ENCODE data around the gene TMEM47.

Gene TMEM47

DNA sequence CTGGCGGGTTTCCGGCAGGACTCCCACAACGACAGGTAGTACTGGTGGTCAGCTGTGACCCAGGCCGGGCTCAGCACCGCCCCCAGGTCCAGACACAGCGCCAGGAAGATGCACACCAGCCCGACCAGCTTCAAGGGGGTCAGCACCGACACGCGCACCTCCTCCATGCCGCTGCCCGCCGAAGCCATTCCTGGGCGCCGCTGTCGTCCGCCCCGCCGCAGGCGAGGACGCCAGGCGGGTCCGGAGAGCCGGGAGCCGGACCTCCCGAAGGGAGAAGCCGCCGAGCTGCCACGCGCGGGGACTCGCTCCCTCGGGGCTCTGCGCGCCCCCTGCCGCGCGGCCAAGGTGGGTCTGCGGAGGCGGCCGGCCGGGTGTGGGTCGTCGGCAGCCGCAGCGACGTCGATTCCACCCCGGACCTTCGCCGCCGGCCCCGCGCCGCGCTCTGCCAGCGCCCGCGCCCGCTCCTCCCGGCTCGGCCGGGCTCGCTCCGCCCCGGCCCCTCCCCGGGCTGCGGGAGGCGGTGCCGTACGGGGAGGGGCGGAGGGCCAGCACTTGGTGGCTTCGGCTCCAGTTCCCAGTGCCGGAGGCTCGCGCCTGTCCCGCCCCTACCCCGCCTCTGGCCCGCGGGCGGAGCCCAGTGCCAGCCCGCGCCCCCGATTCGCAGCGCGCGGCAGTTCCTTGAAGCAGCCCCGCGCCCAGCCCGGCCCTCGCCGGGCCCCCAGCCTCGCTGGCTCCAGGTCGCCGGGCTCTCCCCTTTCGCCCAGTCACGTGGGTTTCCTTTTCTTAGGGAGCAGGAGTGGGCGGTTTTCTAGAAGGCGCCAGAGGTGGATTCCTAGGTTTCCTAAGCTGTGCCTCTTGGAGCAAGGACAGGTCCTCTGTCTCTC lies at the start of gene TMEM47:
Gene TMEM47 (minus strand): TSS at position 444 of the 884 bp plus-strand sequence. CDS start 256 bp downstream, at position 188.
- DNase-seq (ENCODE audit: low read depth in 2 of 2, low spot score in 1 of 2) = no peak

- DNase-seq (ENCODE audit: low read depth in 2 of 2, low spot score in 1 of 2) = no peak
Observed at GRCh38 chrX:34687095-34687494, 30.0 kb upstream of the TMEM47 start.

DNA sequence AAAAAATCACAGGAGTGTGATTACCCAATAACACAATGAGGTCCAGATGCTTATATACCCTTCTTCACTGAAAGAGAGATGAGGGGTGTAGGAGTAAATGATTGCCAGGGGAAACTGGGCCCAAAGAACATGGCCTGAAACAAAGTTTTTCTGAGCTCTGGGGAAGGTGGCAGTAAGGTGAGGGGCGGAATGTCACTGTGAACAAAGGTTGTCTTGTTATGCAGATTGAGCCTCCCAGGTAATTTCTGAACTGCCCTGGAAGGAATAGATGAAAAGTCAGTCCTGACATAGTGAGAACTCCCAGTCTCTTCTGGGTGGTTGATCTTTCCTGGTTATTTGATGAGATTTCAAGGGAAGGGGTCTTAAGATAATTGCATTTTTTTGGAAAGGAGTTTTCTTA lies 2.5 kb upstream of the TMEM47 start:
- DNase-seq (ENCODE audit: low read depth in 2 of 2, low spot score in 1 of 2) = no peak

DNA sequence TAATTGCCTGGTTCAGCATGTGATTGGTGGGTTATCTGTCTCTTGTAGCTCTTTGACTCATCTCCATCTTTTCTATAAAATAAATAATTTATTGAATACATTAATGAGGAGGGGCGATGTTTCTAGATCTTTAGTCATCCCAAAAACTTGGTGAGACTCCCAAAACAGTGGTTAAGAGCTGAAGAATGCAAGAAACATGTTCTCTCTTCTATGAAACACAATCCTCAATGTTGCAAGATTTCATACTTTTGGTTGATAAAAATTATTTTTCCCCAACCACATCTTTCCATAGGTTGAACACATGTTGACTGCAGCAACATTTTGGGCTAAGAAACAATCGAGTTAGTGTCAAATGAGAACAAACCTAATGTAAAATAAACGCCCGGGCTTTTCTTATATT lies 1.2 kb upstream of the TMEM47 start:
- DNase-seq (ENCODE audit: low read depth in 2 of 2, low spot score in 1 of 2) = no peak

DNA sequence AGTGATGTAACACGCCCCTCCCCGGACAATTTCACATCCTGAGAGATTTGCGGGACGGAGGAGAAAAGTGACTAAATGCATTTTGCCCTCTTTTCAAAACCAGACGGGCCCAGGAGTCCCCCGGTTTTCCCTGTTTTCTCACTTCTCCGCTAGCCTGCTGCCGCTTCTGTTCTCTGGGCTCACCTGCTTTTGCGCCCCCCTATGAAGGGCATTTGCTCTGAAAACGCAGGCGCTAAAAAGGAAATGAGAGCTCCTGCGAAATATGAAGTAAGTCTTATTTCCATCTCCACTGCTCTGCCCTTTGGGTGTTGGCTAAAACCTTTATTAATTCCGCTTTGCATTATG lies 613 bp upstream of the TMEM47 start:
- DNase-seq (ENCODE audit: low read depth in 2 of 2, low spot score in 1 of 2) = no peak

GRCh38 chrX:34656467-34656841 lies 631 bp downstream of the TMEM47 start:
- DNase-seq (ENCODE audit: low read depth in 2 of 2, low spot score in 1 of 2) = no peak

GRCh38 chrX:34655501-34656455 lies 1.3 kb downstream of the TMEM47 start:
- no peak for DNase-seq (ENCODE audit: low read depth in 2 of 2, low spot score in 1 of 2)

DNA sequence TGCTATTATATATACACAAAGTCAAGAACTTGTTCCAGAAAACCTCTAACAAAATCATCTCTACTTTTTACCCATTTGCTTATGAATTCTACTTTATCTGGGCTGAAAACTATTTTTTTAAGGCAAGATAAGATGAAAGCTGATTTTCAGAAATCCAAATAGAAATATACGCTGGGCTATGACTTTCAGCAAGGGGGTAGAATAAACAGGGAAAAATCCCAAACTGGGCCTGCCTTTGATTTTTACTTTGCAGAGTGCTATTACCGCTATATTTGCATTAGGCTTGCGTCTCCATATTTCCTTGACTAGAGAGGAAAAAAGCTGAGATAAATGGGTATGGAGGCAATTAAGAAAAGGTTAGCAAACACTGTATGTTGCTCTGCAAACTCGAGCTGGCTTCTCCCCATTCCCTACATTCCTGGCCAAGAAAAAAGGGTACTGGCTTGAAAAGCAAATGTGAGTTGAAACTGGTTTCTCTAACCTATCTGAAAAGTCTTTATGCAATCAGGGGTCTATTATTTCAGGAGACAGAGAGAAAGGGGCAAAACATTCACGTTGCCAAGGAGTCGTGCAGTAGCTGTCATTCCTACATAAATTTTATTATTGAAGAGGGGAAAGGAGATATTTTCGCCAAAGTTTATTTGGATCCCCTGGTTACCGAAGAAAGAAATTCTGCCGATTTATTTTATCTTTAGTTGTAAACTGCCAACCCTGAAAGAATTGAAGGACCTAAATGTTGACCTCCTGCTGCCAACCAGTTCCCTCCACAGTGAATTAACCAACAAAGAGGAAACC lies 2.2 kb downstream of the TMEM47 start:
- no peak for DNase-seq (ENCODE audit: low read depth in 2 of 2, low spot score in 1 of 2)

DNA sequence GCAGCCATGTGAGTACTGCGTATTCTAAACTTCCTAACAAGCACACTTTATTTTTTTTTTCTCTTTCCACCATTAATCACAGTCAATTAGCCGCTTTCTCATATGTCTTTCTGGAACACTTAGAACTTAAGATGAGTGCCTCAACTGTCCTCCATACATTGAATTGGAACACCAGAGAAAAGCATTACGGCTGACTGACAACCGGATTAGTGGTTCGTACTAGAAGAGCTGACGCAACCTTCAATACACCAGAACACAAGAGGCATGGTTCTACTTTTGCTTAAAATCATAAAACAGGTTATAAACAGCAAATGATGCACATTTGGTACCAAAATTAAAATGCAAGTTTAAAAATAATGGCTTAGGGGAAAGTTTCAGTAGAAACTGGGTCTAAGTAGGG lies 3.3 kb downstream of the TMEM47 start:
- DNase-seq (ENCODE audit: low read depth in 2 of 2, low spot score in 1 of 2) = no peak

- DNase-seq (ENCODE audit: low read depth in 2 of 2, low spot score in 1 of 2) = no peak
Observed at GRCh38 chrX:34642849-34643248, 14.2 kb downstream of the TMEM47 start.

DNA sequence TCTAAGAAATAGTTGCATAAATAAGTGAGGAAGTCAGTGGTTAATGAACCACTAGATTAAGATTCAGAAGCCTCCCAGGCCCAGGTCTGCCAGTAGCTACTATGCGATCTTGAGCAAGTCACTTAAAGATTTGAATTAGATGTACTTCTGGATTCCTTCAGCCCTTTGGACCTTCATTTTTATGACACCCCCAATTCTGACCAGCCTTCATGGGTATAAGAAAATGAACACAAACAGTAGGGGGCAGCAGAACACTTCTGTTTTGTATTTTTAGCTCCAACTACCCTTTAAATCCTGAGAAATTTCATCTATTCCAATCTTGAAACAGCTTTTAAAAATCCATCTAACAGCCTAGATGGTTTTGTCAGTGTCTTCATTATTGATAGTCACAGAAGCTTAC lies 19.0 kb downstream of the TMEM47 start:
- DNase-seq (ENCODE audit: low read depth in 2 of 2, low spot score in 1 of 2) = no peak

DNA sequence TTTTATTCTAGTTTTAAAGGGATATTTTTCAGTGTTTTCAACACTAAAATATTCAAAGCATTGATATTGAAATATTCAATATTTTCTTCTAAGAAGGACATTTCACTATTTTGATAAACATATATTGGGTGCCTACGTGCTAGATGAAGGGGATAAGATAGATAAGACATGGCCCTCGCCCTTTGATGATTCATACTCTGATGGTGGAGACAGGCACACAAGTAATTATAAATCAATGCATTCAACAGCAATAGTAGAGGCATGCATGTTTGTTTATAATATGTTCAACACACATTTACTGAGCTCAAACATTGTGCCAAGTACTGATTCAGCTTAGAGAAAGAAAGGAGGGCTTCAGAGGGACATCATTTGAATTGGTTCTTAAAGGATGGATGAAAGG lies 22.7 kb downstream of the TMEM47 start:
- no peak for DNase-seq (ENCODE audit: low read depth in 2 of 2, low spot score in 1 of 2)

- no peak for DNase-seq (ENCODE audit: low read depth in 2 of 2, low spot score in 1 of 2)
Observed at GRCh38 chrX:34632384-34632783, 24.7 kb downstream of the TMEM47 start.

DNA sequence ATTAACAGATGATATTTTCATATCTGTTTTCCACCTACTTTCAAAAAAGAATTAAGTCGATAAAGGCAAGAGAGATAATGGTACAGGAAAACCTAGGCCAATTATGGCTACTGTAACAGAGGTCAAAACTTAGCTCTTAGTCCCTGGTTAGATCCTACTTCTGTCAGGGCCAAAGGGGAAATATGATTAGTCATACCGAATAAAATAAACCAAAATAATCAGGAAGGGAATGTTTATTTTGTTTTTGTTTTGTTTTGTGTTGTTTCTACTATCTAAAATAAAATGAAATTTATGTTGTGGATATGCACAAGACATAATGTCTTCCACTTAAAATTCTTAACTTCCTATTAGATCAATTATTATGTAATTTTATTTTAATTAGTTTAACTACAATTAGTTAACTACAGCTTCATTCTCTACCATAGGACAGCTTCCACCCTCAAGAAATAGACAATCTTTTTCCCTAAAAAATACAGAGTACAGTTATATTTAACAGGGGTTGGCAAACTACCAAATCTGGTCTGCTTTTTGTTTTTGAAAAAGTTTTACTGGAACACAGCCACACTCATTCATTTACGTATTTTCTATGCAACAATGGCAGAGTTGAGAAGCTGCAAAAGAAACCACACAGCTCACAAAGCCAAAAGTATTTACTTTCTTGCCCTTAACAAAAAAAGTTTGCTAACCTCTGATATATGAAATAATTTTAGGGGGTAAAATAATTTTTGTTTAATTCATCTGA lies 25.4 kb downstream of the TMEM47 start:
- DNase-seq (ENCODE audit: low read depth in 2 of 2, low spot score in 1 of 2) = no peak

GRCh38 chrX:34629572-34629971 lies 27.5 kb downstream of the TMEM47 start:
- no peak for DNase-seq (ENCODE audit: low read depth in 2 of 2, low spot score in 1 of 2)

DNA sequence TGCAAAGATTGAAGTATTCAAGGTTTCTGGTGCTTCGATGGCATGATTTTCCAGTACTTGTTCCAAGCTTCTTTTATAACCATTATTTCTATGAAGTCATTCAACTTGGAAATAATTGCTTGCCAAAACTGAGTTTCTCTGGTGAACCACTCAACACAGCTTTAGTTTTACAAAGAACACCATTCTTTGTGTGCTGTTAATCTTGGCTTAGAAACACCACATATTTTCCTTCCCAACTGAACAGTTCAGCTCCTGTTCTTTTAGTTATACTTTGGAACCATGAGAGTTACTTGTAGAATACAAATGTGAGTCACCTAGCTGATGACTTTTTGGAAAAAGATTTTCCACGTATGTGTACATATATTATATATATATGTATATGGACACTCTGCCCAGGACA lies 32.7 kb downstream of the TMEM47 start:
- no peak for DNase-seq (ENCODE audit: low read depth in 2 of 2, low spot score in 1 of 2)

DNA sequence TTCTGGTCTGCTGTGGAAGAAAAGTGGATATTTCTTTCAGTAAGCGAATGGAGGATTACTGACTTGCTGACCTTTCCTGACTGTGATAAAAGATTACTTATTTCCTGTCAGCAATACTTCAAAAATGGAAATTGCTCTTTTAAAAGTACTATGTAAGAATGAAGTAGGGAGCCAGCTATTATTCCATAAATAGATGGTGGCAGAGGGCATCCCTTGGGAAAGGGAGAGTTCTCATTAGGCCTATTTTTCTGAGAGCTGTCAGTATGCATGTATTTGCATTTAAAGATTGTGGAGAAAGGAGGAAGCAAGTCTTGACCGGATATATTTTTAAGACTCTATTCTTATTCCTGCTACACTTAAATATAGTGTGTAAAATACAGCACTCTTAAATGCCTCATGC lies 37.2 kb downstream of the TMEM47 start:
- no peak for DNase-seq (ENCODE audit: low read depth in 2 of 2, low spot score in 1 of 2)

GRCh38 chrX:34612036-34612435 lies 45.0 kb downstream of the TMEM47 start:
- no peak for DNase-seq (ENCODE audit: low read depth in 2 of 2, low spot score in 1 of 2)

- DNase-seq (ENCODE audit: low read depth in 2 of 2, low spot score in 1 of 2) = no peak
Observed at GRCh38 chrX:34598362-34598761, 58.7 kb downstream of the TMEM47 start.

GRCh38 chrX:34586936-34587335 lies 70.1 kb downstream of the TMEM47 start:
- no peak for DNase-seq (ENCODE audit: low read depth in 2 of 2, low spot score in 1 of 2)
